ENCODE results near the gene CFHR1. TPM values are rescaled to one million over a fixed set of nuclear protein-coding genes. Genes with fewer than 3 reads are reported as not detected.
"Not testable (repeated sequence)": the region's sequence is repeated elsewhere in the genome, so short reads cannot be mapped to it uniquely, and the experiment has no call there.

Gene CFHR1
- not detected for polyA plus RNA-seq (2012; ENCODE audit: missing spikeins)

DNA sequence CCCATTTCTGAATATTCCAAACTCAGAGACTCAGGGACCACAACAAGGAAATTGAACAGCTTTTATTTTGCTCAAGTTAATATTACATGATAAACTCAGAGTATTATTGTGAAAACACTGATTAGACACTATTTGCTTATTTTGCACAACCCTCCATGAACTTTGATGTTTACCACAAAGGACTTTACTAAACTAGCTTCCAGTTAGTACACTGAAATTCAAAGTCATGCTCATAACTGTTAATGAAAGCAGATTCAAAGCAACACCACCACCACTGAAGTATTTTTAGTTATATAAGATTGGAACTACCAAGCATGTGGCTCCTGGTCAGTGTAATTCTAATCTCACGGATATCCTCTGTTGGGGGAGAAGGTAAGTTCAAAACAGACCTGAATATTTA is at the start of gene CFHR1:
CFHR1 (plus strand) TSS at position 201 of the 400 bp plus-strand sequence; CDS start at position 315, 114 bp downstream.
- not testable (repeated sequence) for DNase-seq (ENCODE audit: insufficient read length); FAIRE-seq

DNA sequence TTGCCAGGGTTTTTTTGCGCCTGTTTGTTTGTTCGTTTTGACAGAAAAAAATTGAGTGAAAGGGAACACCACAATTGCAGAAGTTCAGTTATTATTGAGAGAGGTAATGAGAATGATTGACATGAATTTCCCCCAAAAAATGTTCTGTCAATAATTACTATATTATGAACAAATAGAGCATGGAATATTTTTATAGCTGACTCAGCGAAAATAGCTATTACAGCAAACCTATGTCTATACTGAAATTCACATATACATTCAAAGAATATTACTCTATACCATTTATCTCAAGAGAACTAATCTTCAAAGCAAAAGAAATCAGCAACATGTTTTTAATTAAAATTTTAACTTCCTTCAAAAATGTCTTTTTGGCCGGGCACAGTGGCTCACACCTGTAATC is 49.7 kb upstream of the CFHR1 start:
- not testable (repeated sequence) for FAIRE-seq; DNase-seq (ENCODE audit: insufficient read length)

DNA sequence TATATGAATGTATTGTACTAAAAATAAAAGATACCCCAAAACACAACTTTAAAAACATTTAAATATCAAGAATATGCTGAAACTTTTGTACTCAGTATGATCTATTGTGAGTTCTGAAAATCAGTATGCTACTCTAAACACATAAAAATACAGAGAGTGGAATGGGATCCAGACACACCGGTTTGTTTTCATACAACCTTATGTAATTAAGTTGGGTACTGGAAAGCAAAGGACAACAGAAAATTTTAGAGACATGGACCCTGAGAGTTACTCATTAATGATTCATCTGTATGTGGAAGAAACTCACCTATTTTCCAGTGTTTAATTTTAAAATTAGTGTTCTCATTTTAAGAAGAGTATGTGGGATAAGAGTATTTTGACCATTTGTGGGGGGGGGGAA is 45.8 kb upstream of the CFHR1 start:
- FAIRE-seq (no peak), DNase-seq (ENCODE audit: insufficient read length) (no peak)
- no peak for TF ChIP-seq TAF1 (IDR thresholded peaks at IDR 0.05; ENCODE audit: borderline replicate concordance, low read depth, low read length)
- no peak for TF ChIP-seq POLR2AphosphoS5 (IDR thresholded peaks at IDR 0.05; ENCODE audit: low read depth, low read length)
- TF ChIP-seq POLR2A (IDR thresholded peaks at IDR 0.05; ENCODE audit: low read depth, low read length): no peak

DNA sequence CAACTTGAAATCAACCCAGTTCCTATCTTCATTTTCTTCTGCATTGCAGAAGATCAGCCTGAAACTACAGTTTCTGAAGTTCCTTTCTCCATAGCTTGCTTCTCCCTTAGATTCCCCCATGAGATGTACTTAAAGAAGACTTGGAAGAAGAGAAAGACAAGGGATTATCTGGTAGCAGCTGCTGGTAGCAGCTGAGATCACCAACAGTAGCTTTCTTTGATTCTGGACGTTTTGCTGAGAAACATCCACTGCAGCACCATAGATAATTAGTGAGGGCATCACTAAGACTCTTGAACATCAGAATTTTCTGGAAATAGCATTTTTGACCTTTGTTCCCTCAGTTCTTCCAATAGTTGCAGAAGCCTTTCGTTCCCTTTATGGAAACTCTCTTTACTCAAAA is 45.4 kb upstream of the CFHR1 start:
- TF ChIP-seq POLR2A (IDR thresholded peaks at IDR 0.05; ENCODE audit: low read depth, low read length): no peak
- no peak for TF ChIP-seq TAF1 (IDR thresholded peaks at IDR 0.05; ENCODE audit: borderline replicate concordance, low read depth, low read length)
- no peak for TF ChIP-seq POLR2AphosphoS5 (IDR thresholded peaks at IDR 0.05; ENCODE audit: low read depth, low read length)
- FAIRE-seq (no peak), DNase-seq (ENCODE audit: insufficient read length) (no peak)

DNA sequence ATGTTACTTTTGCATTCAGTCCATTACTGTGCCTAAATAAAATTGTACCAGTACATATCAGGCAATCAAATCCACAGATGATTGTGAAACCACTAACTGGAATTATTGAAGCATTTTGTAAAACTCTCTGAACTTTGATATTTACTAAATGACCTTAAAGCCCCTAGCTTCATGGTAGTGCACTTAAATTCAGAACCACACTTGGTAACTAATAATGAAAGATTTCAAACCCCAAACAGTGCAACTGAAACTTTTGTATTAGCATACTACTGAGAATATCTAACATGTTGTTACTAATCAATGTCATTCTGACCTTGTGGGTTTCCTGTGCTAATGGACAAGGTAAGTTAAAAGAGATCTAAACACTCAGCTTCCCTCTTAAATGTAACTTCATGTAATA is 44.9 kb upstream of the CFHR1 start, which contains the start of gene CFHR3:
CFHR3 (plus strand) TSS at position 238 of the 400 bp plus-strand sequence; CDS start at position 285, 47 bp downstream.
- no peak for FAIRE-seq
- TF ChIP-seq POLR2A (IDR thresholded peaks at IDR 0.05; ENCODE audit: low read depth, low read length) (no peak), POLR2AphosphoS5 (IDR thresholded peaks at IDR 0.05; ENCODE audit: low read depth, low read length) (no peak), TAF1 (IDR thresholded peaks at IDR 0.05; ENCODE audit: borderline replicate concordance, low read depth, low read length) (no peak)
- DNase-seq (ENCODE audit: insufficient read length): no peak

DNA sequence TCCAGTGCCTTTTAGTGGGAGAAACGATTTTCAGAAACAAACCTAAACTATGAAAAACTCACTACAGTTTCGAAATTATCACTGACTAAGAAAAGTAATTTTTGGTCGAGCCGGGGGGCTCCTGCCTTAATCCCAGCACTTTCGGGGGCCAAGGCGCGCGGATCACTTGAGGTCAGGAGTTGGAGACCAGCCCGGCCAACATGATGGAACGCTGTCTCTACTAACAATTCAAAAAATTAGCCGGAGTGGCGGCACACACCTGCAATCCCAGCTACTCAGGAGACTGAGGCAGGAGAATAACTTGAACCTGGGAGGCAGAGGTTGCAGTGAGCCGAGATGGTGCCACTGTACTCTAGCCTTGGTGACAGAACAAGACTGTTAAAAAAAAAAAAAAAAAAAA is 41.9 kb upstream of the CFHR1 start:
- DNase-seq (ENCODE audit: insufficient read length): no peak
- TF ChIP-seq TAF1 (IDR thresholded peaks at IDR 0.05; ENCODE audit: borderline replicate concordance, low read depth, low read length): no peak
- TF ChIP-seq POLR2A (IDR thresholded peaks at IDR 0.05; ENCODE audit: low read depth, low read length): no peak
- TF ChIP-seq POLR2AphosphoS5 (IDR thresholded peaks at IDR 0.05; ENCODE audit: low read depth, low read length): no peak
- no peak for FAIRE-seq

DNA sequence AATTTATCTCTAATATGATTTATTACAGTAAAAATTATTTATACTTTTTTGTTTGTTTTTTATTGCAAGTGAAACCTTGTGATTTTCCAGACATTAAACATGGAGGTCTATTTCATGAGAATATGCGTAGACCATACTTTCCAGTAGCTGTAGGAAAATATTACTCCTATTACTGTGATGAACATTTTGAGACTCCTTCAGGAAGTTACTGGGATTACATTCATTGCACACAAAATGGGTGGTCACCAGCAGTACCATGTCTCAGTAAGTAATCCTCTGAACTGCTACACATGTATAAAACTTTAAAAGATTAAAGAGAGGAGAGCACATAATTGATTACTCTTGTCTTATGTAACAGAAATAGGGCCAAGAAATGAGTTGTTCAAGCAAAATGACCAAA is 40.4 kb upstream of the CFHR1 start:
- FAIRE-seq (no peak), DNase-seq (ENCODE audit: insufficient read length) (no peak)
- TF ChIP-seq POLR2AphosphoS5 (IDR thresholded peaks at IDR 0.05; ENCODE audit: low read depth, low read length) (no peak), TAF1 (IDR thresholded peaks at IDR 0.05; ENCODE audit: borderline replicate concordance, low read depth, low read length) (no peak), POLR2A (IDR thresholded peaks at IDR 0.05; ENCODE audit: low read depth, low read length) (no peak)

DNA sequence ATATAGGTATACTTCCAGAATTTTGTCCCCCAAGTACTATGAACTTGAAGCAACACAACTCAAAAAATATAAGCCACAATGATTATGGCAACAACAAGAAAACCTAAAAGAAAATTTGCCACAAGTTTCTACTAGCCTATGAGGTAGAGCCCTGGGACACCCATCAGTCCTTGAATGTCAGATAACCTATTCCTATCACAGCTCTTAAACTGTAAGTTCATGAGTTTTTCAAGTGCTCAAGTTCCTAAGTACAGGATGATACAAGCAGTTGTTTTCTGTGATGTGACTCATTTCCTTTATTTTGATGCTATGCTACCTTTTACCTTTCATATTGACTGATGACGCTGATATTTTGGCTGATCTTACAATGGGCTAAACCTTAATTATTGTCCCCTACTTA is 28.3 kb upstream of the CFHR1 start:
- not testable (repeated sequence) for FAIRE-seq; DNase-seq (ENCODE audit: insufficient read length)

DNA sequence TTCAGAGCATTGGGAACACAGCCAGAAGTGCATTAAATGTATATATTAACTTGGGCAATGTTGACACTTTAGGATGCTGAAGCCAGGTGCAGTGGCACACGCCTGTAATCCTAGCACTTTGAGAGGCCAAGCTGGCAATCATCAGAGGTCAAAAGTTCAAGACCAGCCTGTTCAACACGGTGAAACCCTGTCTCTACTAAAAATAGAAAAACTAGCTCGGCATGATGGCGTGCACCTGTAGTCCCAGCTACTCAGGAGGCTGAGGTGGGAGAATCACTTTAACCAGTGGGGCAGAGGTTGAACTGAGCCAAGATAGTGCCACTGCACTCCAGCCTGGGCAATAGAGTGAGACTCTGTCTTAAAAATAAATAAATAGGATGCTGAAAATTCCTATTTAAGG is 25.4 kb upstream of the CFHR1 start:
- not testable (repeated sequence) for DNase-seq (ENCODE audit: insufficient read length); FAIRE-seq

DNA sequence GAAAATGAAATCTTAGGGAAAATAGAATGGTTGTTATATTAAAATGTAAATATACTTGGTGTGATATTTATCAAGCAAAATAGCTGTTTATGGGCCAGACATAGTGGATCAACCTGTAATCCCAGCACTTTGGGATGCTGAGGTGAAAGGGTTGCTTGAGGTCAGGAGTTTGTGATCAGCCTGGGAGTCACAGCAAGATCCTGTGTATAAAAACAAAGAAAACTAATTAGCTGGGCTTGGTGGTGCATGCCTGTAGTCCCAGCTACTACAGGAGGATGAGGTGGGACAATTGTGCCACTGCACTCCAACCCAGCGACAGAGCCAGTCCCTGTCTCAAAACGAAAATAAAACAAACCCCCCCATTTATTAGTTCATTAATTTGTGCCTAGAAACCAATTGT is 21.6 kb upstream of the CFHR1 start:
- TF ChIP-seq POLR2A (IDR thresholded peaks at IDR 0.05; ENCODE audit: low read depth, low read length) (no peak), TAF1 (IDR thresholded peaks at IDR 0.05; ENCODE audit: borderline replicate concordance, low read depth, low read length) (no peak), POLR2AphosphoS5 (IDR thresholded peaks at IDR 0.05; ENCODE audit: low read depth, low read length) (no peak)
- no peak for FAIRE-seq
- no peak for DNase-seq (ENCODE audit: insufficient read length)

DNA sequence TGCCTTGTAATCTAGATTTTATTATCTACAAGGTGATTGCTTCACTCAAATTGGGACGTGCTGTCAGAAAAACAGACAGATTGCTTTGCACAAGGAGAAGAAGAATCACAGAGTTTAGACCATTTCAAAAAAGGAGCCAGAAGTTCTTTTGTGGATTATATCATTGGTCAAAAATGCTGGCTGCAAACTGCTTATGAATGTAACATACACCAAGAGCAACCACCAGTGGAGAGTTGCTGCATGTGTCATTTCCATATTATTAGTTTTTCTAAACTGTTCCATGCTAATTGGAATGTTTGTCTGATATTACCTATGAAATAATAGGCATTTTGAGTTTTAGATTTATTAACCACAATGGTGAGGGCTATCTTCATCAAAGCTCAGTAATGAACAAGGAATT is 17.6 kb upstream of the CFHR1 start:
- FAIRE-seq; DNase-seq (ENCODE audit: insufficient read length): not testable (repeated sequence)

DNA sequence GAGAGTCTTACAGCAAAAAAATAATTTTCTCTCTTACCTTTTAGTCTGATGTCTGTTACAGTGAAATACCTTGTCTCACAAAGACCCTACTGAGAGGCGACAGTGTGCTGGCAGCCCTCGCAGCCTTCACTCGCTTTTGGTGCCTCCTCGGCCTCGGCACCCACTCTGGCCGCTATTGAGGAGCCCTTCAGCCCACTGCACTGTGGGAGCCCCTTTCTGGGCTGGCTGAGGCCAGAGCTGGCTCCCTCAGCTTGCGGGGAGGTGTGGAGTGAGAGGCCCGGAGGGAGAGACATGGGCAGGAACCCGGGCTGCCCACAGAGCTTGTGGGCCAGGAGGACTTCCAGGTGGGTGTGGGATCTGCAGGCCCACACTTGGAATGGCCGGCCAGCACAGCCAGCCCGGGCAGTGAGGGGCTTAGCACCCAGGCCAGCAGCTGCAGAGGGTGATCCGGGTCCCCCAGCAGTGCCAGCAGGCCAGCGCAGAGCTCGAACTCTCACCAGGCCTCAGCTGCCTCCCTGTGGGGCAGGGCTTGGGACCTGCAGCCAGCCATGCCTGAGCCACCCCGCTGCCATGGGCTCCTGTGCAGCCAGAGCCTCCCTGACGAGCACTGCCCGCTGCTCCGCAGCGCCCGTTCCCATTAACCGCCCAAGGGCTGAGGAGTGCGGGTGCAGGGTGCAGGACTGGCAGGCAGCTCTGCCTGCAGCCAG is 10.8 kb upstream of the CFHR1 start:
- TF ChIP-seq POLR2AphosphoS5 (IDR thresholded peaks at IDR 0.05; ENCODE audit: low read depth, low read length) (no peak), POLR2A (IDR thresholded peaks at IDR 0.05; ENCODE audit: low read depth, low read length) (no peak), TAF1 (IDR thresholded peaks at IDR 0.05; ENCODE audit: borderline replicate concordance, low read depth, low read length) (no peak)
- FAIRE-seq: no peak
- DNase-seq (ENCODE audit: insufficient read length): no peak

DNA sequence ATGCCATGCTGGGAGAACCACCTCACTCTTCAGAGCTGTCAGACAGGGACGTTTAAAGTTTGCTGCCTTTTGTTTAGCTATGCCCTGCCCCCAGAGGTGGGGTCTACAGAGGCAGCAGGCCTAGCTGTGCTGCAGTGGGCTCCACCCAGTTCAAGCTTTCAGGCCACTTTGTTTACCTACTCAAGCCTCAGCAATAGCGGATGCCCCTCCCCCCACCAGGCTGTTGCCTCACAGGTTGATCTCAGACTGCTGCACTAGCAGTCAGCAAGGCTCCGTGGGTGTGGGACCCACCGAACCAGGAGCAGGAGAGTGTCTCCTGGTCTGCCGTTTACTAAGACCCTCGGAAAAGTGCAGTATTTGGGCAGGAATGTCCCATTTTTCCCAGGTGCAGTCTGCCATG is 2.1 kb upstream of the CFHR1 start:
- FAIRE-seq; DNase-seq (ENCODE audit: insufficient read length): not testable (repeated sequence)

DNA sequence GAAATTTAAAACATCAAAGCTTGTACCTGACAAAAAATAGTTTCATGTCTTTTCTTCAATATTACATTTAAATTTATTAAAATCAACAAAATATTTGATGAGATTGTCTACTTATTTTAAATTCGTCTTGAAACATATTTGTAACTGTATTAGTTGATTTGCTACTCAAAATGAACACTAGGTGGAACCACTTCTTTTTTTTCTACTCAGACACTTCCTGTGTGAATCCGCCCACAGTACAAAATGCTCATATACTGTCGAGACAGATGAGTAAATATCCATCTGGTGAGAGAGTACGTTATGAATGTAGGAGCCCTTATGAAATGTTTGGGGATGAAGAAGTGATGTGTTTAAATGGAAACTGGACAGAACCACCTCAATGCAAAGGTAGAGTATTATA is 8.3 kb downstream of the CFHR1 start:
- peak; percentile 85 for FAIRE-seq
- not testable (repeated sequence) for DNase-seq (ENCODE audit: insufficient read length)

DNA sequence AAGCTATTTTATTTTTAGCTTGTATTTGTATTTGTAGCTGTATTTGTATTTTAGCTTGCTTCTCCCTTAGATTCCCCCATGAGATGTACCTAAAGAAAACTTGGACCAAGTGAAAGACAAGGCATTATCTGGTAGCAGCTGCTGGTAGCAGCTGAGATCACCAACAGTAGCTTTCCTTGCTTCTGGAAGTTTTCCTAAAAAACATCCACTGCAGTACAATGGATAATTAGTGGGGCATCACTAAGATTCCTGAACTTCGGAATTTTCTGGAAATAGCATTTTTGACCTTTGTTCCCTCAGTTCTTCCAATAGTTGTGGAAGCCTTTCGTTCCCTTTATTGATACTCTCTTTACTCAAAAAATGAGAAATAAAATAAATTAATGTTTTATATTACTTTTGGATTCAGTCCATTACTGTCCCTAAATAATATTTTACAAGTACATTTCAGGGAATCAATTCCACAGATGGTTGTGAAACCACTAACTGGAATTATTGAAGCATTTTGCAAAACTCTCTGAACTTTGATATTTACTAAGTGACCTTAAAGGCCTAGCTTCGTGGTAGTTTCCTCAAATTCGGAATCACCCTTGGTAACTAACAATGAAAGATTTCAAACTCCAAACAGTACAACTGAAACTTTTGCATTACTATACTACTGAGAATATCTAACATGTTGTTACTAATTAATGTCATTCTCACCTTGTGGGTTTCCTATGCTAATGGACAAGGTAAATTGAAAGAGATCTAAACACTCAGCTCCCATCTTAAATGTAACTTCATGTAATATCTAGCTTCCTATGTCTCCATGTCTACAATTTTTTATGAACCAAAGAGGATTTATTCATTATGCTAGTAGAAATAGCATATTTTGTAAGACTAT is 30.3 kb downstream of the CFHR1 start:
- not testable (repeated sequence) for FAIRE-seq; DNase-seq (ENCODE audit: insufficient read length)

All from GM12892 (cell line).